22Rv1 (cell line): ENCODE data around the gene BBS1.
A peak's percentile ranks its signal among the peaks of the same experiment; 100 is the strongest.

ENCODE experiments used
- CTCF ChIP-seq: fragments of 450-650 bp; IDR thresholded peaks from 2 replicates; pipeline ENCODE4 v1.5.1; 2017; ENCODE audit warnings: mild to moderate bottlenecking
- ZFX ChIP-seq: fragments of 450-650 bp; IDR thresholded peaks from 2 replicates; pipeline ENCODE4 v1.6.1; 2017; ENCODE audit warnings: antibody characterized with exemption, borderline replicate concordance

- TF ChIP-seq CTCF: peak; percentile 49
- TF ChIP-seq ZFX: no peak
Measured at GRCh38 chr11:66467034-66467659, 43.3 kb upstream of the BBS1 start.
